IMR-90 (cell line): ENCODE results near the gene INO80. TPM values are rescaled to one million over a fixed set of nuclear protein-coding genes. Genes with fewer than 3 reads are reported as not detected.

Experiments used
- ATAC-seq: fragments of 200-7000 bp; cut with Tn5 transposase; 2 replicates; pipeline ENCODE4 v1.9.1; 2020; ENCODE audit warnings: low read depth, mild to moderate bottlenecking, moderate library complexity
- BruUV-seq: library from RNA; stranded (reverse); fragments of 400-500 nt; replicated peaks from 2 replicates; lab custom pipeline; 2021; lab: Mats Ljungman, UMichigan
- CTCF ChIA-PET: fragments of 300-600 bp; formaldehyde crosslinking; extraction: SDS; loops from one replicate; lab custom pipeline; 2021; ENCODE audit warnings: antibody characterized with exemption; lab: Yijun Ruan, JAX
- POLR2A ChIA-PET: fragments of 300-600 bp; sonication (Branson Sonifier 250); formaldehyde crosslinking; loops from one replicate; lab custom pipeline; 2022; ENCODE audit warnings: antibody characterized with exemption; ENCODE audit not compliant: unreplicated experiment; lab: Charles Lee
- DNase-seq: peaks from one replicate; pipeline ENCODE4 v3.0.0; 2013
- H2AFZ ChIP-seq: replicated peaks from 2 replicates; pipeline ENCODE3; 2013; ENCODE audit warnings: low read length, mild to moderate bottlenecking; ENCODE audit not compliant: poor library complexity
- H2AK5ac ChIP-seq: 2 replicates; pipeline ENCODE4 v1.6.1; 2013; ENCODE audit warnings: low read depth, low read length, inconsistent platforms
- H2AK9ac ChIP-seq: replicated peaks from 2 replicates; pipeline ENCODE3; 2013; ENCODE audit warnings: mild to moderate bottlenecking, low read depth, low read length, moderate library complexity; ENCODE audit not compliant: poor library complexity
- H2BK120ac ChIP-seq: 2 replicates; pipeline ENCODE4 v1.6.1; 2013; ENCODE audit warnings: low read depth, low read length, inconsistent platforms
- H2BK15ac ChIP-seq: 3 replicates; pipeline ENCODE4 v1.6.1; 2013; ENCODE audit warnings: low read depth, low read length, inconsistent platforms
- H2BK20ac ChIP-seq: 2 replicates; pipeline ENCODE4 v1.6.1; 2013; ENCODE audit warnings: low read depth, mild to moderate bottlenecking, inconsistent platforms, low read length, moderate library complexity
- H2BK5ac ChIP-seq: 2 replicates; pipeline ENCODE4 v1.6.1; 2013; ENCODE audit warnings: mild to moderate bottlenecking, low read depth, low read length, inconsistent platforms; ENCODE audit not compliant: poor library complexity, severe bottlenecking
- H3K14ac ChIP-seq: replicated peaks from 2 replicates; pipeline ENCODE4 v1.6.1; 2013; ENCODE audit warnings: low read depth, low read length, inconsistent platforms
- H3K18ac ChIP-seq: 2 replicates; pipeline ENCODE4 v1.6.1; 2013; ENCODE audit warnings: low read depth, low read length, control low read depth
- H3K23ac ChIP-seq: 2 replicates; pipeline ENCODE4 v1.6.1; 2013; ENCODE audit warnings: low read depth, low read length, inconsistent platforms
- H3K27ac ChIP-seq: 2 replicates; pipeline ENCODE4 v1.5.1; 2013; ENCODE audit warnings: mild to moderate bottlenecking, control low read depth, low read length; ENCODE audit not compliant: insufficient read depth
- H3K27me3 ChIP-seq: 2 replicates; pipeline ENCODE4 v1.6.1; 2013; ENCODE audit warnings: low read length; ENCODE audit not compliant: control insufficient read depth, insufficient read depth
- H3K36me3 ChIP-seq: 2 replicates; pipeline ENCODE4 v1.6.1; 2013; ENCODE audit warnings: low read length, mixed read lengths; ENCODE audit not compliant: control insufficient read depth, insufficient read depth
- H3K4ac ChIP-seq: 2 replicates; pipeline ENCODE4 v1.6.1; 2013; ENCODE audit warnings: low read depth, low read length, inconsistent platforms
- H3K4me1 ChIP-seq: 2 replicates; pipeline ENCODE4 v1.6.1; 2013; ENCODE audit warnings: low read length, mixed read lengths; ENCODE audit not compliant: control insufficient read depth, insufficient read depth
- H3K4me2 ChIP-seq: 2 replicates; pipeline ENCODE4 v1.6.1; 2013; ENCODE audit warnings: low read depth, mild to moderate bottlenecking, control low read depth, low read length, moderate library complexity
- H3K4me3 ChIP-seq: 2 replicates; pipeline ENCODE4 v1.5.1; 2013; ENCODE audit warnings: low read depth, mild to moderate bottlenecking, control low read depth, low read length, moderate library complexity; ENCODE audit not compliant: insufficient read depth
- H3K56ac ChIP-seq: 2 replicates; pipeline ENCODE4 v1.6.1; 2013; ENCODE audit warnings: low read length, inconsistent platforms; ENCODE audit not compliant: insufficient read depth; ENCODE audit errors: extremely low read depth
- H3K79me1 ChIP-seq, 2 experiments: 2 replicates each; pipeline ENCODE4 v1.6.1; 2013; ENCODE audit warnings: low read length in 2 of 2, inconsistent platforms in 1 of 2, low read depth in 1 of 2
- H3K9ac ChIP-seq: 2 replicates; pipeline ENCODE4 v1.6.1; 2013; ENCODE audit warnings: low read depth, low read length, control low read depth
- H3K9me1 ChIP-seq: 2 replicates; pipeline ENCODE4 v1.6.1; 2013; ENCODE audit warnings: low read length, inconsistent platforms; ENCODE audit not compliant: insufficient read depth
- H3K9me3 ChIP-seq: 2 replicates; pipeline ENCODE4 v1.6.1; 2013; ENCODE audit warnings: low read length; ENCODE audit not compliant: control insufficient read depth, insufficient read depth
- H4K20me1 ChIP-seq: 2 replicates; pipeline ENCODE4 v1.6.1; 2013; ENCODE audit warnings: low read length, inconsistent platforms; ENCODE audit not compliant: insufficient read depth
- H4K5ac ChIP-seq: 2 replicates; pipeline ENCODE4 v1.6.1; 2013; ENCODE audit warnings: mild to moderate bottlenecking, low read depth, low read length, control low read depth
- H4K8ac ChIP-seq, 2 experiments: 2 replicates each; pipeline ENCODE4 v1.6.1; 2013; ENCODE audit warnings: low read depth in 2 of 2, low read length in 2 of 2, control low read depth in 1 of 2, inconsistent platforms in 1 of 2
- H4K91ac ChIP-seq: 2 replicates; pipeline ENCODE4 v1.6.1; 2013; ENCODE audit warnings: low read depth, low read length, inconsistent platforms; ENCODE audit not compliant: insufficient read depth
- CEBPB ChIP-seq: IDR thresholded peaks from 2 replicates; pipeline ENCODE4 v1.6.1; 2012; ENCODE audit warnings: low read depth, low read length, improper control_type of control experiment
- CHD1 ChIP-seq: IDR thresholded peaks from 2 replicates; pipeline ENCODE4 v1.6.1; 2012; ENCODE audit warnings: low read depth, low read length, improper control_type of control experiment
- CTCF ChIP-seq: conservative IDR thresholded peaks from 2 replicates; pipeline ENCODE4 v1.5.1; 2012; ENCODE audit warnings: mild to moderate bottlenecking, low read depth, low read length, improper control_type of control experiment
- MXI1 ChIP-seq: IDR thresholded peaks from 2 replicates; pipeline ENCODE4 v1.6.1; 2012; ENCODE audit warnings: low read depth, mild to moderate bottlenecking, low read length, moderate library complexity, borderline replicate concordance
- RCOR1 ChIP-seq: IDR thresholded peaks from 2 replicates; pipeline ENCODE4 v1.6.1; 2012; ENCODE audit warnings: mild to moderate bottlenecking, low read length, improper control_type of control experiment; ENCODE audit not compliant: insufficient replicate concordance
- USF2 ChIP-seq: fragments of 150-350 bp; IDR thresholded peaks from 2 replicates; pipeline ENCODE4 v1.6.1; 2017; ENCODE audit warnings: mild to moderate bottlenecking, antibody characterized with exemption, low read length, low read depth
- WGBS, 2 experiments: methylation state at CpG; one replicate each; pipeline versions ENCODE4 v1.1.5 to v1.1.7; 2013; ENCODE audit warnings: missing lambda C conversion rate in 2 of 2; ENCODE audit not compliant: insufficient read length in 1 of 2; ENCODE audit errors: extremely low coverage in 2 of 2; 5-methylcytosine and 5-hydroxymethylcytosine counted together
- dilution Hi-C: fragments of 300-500 bp; cut with HindIII; formaldehyde crosslinking; loops from one replicate; pipeline ENCODE4 v1.14.3; 2018; ENCODE audit warnings: low sequenced_read_pairs; ENCODE audit not compliant: unreplicated experiment
- in situ Hi-C: fragments of 300-500 bp; cut with MboI; formaldehyde crosslinking; loops from 3 replicates; pipeline ENCODE4 v1.14.3; 2019; ENCODE audit warnings: low sequenced_read_pairs, inconsistent platforms, mixed read lengths
- intact Hi-C: fragments of 100-400 bp; cut with micrococcal nuclease; formaldehyde crosslinking; loops from 2 replicates; pipeline ENCODE4 v1.10.0; 2022
- polyA plus RNA-seq, 3 experiments: library from polyadenylated mRNA; depleted of rRNA; stranded (reverse); fragments of >200 nt; gene quantifications; 2 replicates each; pipeline ENCODE4 v1.2.3, GENCODE V29; 2012; ENCODE audit warnings: low replicate concordance in 1 of 3
- total RNA-seq: library from RNA; depleted of rRNA; stranded (reverse); fragments of >200 nt; gene quantifications from 2 replicates; pipeline ENCODE4 v1.2.3, GENCODE V29; 2012

Gene INO80
- total and polyA plus RNA-seq, 2 of the 4 experiments (the other 2 are of a cell fraction), result 6.0 to 13.3 TPM

GRCh38 chr15:40992825-40993224, 123.3 kb downstream of the INO80 start:
- Histone ChIP-seq H3K18ac (peak overlapping the region; percentile 63), H3K4me2 (no peak overlapping the region), H2BK15ac (peak overlapping the region; percentile 80; the same call in 1 of the 3 replicates), H4K91ac (peak overlapping the region; percentile 87), H3K27me3 (no peaks in the 10 kb centered on the region), H2BK120ac (peak overlapping the region; percentile 87), H3K4me3 (no peak overlapping the region), H3K9ac (peak overlapping the region; percentile 48; the same call in 1 of the 2 replicates), H3K4me1 (peaks cover 24% of the 10 kb centered on the region), H3K23ac (peak overlapping the region; percentile 74; the same call in 1 of the 2 replicates), H4K5ac (peak overlapping the region; percentile 50; the same call in 1 of the 2 replicates), H4K20me1 (no peaks in the 10 kb centered on the region), H2BK5ac (peak overlapping the region; percentile 73), H3K9me1 (peaks cover 17% of the 10 kb centered on the region), H3K36me3 (peaks cover 18% of the 10 kb centered on the region), H3K14ac (peak overlapping the region; percentile 87), H3K56ac (peak overlapping the region; percentile 24; the same call in 1 of the 2 replicates), H4K8ac (peak overlapping the region; percentile 89 to 96; a peak in 3 of 4 replicates), H3K27ac (peak overlapping the region; percentile 36), H2AK5ac (peak overlapping the region; percentile 96), H2AFZ (no peak overlapping the region), H3K9me3 (no peaks in the 10 kb centered on the region), H3K79me1 (peaks cover 22 to 76% of the 10 kb centered on the region in 2 experiments), H2BK20ac (peak overlapping the region; percentile 79; the same call in 1 of the 2 replicates), H2AK9ac (no peak overlapping the region), H3K4ac (peak overlapping the region; percentile 96)
- 100% methylated on average over 1 of the region's 5 CpGs; no CpG with 5 or more reads in 1 of the 2 experiments for WGBS, 2 experiments
- in situ Hi-C loops, result no loop called here
- CTCF ChIA-PET, result no interaction called here
- TF ChIP-seq RCOR1 (no peak), CHD1 (no peak), USF2 (no peak), CEBPB (no peak), MXI1 (no peak), CTCF (no peak)
- POLR2A ChIA-PET, result interaction anchor here (0.6 kb wide), 1 partner anchor 31 kb away, joined by 3 read pairs; no protein-coding TSS in a partner anchor
- no peak for ATAC-seq
- BruUV-seq, result no TSS peak
- DNase-seq, result no peak
- dilution Hi-C loops, result no loop called here
- intact Hi-C loops, result no loop called here
